ENCODE results near the gene NUDT4.

DNA sequence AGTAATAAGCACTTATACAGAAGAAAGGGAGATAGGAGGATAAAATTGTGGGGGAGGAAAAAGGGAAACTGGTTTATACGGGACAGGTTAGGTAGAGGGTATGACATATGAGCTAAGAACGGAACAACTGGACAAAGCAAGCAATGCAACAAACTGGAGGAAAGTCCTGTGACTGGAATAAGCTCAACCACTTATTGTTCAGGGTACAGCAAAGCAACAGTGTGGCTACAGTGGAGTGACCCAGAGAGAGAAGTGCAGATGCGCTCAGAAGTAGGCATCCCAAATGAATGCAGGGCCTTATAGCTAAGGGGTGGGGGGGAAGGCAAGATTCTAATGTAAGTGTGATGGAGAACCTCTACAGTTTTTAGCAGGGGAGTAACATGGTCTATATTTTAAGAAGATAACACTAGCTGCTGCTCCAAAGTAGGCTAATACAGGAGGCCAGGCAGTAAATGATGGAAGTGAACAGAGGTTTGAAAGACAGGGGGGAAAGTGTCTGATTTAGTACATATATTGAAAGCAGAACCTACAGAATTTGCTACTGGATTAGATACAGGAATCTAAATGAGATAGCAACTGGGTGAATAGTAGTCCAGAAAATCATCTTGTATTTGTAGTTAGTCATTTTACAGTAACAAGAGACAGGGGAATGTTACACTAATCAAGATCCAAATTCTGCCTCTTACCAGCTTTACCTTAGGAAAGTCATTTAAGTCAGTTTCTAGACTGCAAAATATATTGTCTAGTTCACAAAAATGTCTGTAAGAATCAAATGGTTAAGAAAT lies 60.7 kb downstream of the NUDT4 start:
- TF ChIP-seq, protein P1, sequence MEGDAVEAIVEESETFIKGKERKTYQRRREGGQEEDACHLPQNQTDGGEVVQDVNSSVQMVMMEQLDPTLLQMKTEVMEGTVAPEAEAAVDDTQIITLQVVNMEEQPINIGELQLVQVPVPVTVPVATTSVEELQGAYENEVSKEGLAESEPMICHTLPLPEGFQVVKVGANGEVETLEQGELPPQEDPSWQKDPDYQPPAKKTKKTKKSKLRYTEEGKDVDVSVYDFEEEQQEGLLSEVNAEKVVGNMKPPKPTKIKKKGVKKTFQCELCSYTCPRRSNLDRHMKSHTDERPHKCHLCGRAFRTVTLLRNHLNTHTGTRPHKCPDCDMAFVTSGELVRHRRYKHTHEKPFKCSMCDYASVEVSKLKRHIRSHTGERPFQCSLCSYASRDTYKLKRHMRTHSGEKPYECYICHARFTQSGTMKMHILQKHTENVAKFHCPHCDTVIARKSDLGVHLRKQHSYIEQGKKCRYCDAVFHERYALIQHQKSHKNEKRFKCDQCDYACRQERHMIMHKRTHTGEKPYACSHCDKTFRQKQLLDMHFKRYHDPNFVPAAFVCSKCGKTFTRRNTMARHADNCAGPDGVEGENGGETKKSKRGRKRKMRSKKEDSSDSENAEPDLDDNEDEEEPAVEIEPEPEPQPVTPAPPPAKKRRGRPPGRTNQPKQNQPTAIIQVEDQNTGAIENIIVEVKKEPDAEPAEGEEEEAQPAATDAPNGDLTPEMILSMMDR (IDR thresholded peaks at IDR 0.05): no peak
- TF ChIP-seq POLR2AphosphoS5 (IDR thresholded peaks at IDR 0.05) (no peak), POLR2A (IDR thresholded peaks at IDR 0.05) (no peak), EP300 (IDR thresholded peaks at IDR 0.05) (no peak)

Data from upper lobe of left lung (tissue), 4 donors.